ENCODE measurements around the gene NFXL1.

Gene NFXL1

DNA sequence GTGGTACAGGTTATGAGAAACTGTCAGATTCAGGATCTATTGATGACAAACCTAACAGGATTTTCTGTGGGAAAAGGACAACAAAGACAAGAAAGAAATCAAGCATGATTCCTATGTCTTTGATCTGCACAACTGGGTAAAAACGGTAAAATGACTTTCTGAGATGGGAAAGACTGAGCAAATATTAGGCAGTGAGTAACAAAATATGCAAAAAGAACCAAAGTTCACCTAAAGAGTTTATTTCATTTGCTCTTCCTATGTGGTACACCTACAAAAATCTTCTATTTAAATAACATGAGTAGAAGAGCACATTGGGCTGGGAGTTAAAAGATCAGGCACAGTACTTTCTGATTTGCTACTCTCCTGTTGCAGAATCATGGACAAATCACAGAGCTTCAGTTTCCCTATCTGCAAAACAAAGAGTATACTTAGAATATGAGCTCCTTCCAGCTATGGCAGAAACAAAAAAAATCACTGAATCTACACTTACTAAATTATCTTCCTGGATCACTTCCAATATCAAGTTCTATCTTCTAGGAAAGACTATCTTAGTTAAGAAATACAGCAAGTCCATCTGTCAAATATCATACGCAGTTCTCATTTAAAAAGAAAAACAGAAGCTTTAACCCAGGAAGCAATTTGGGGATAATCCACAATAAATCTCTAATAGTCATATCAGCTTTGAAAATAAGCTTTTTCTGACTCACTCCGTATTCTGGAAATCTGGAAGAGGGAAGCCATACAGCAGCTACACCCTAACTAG, 37.4 kb downstream of the NFXL1 start:
- no peak for DNase-seq (ENCODE audit: low read depth)
- no peak overlapping the region for H3K4me3 ChIP-seq (ENCODE audit: low read depth, low read length)
- TF ChIP-seq POLR2A (IDR thresholded peaks at IDR 0.05; ENCODE audit: extremely low read depth, insufficient read length) (no peak), MAX (IDR thresholded peaks at IDR 0.05; ENCODE audit: low read depth, low read length) (no peak), MYC (IDR thresholded peaks at IDR 0.05; ENCODE audit: low read depth, low read length) (no peak)
- TF ChIP-seq, protein P1, sequence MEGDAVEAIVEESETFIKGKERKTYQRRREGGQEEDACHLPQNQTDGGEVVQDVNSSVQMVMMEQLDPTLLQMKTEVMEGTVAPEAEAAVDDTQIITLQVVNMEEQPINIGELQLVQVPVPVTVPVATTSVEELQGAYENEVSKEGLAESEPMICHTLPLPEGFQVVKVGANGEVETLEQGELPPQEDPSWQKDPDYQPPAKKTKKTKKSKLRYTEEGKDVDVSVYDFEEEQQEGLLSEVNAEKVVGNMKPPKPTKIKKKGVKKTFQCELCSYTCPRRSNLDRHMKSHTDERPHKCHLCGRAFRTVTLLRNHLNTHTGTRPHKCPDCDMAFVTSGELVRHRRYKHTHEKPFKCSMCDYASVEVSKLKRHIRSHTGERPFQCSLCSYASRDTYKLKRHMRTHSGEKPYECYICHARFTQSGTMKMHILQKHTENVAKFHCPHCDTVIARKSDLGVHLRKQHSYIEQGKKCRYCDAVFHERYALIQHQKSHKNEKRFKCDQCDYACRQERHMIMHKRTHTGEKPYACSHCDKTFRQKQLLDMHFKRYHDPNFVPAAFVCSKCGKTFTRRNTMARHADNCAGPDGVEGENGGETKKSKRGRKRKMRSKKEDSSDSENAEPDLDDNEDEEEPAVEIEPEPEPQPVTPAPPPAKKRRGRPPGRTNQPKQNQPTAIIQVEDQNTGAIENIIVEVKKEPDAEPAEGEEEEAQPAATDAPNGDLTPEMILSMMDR (IDR thresholded peaks at IDR 0.05; ENCODE audit: low read depth, low read length) = no peak

DNA sequence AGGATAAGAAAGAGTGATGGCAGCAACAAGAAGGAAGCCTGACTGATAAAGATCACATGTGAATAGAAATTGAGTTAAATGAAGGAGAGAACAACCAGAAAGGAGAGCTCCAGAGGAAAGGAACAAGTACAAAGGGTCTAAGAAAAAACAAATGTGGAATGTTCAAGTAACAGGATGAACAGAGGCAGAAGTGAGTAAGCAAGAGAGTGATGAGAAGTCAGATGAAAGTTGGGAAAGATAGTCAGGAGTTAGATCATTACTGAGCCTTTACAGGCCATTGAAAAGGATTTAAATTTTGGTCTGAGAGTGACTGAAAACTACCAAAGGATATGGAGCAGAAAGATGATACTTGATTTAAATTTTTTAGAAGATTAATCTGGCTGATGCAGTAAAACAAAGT, 38.1 kb downstream of the NFXL1 start:
- no peak overlapping the region for H3K4me3 ChIP-seq (ENCODE audit: low read depth, low read length)
- DNase-seq (ENCODE audit: low read depth) = no peak
- TF ChIP-seq POLR2A (IDR thresholded peaks at IDR 0.05; ENCODE audit: extremely low read depth, insufficient read length) = no peak
- TF ChIP-seq, protein P1 (IDR thresholded peaks at IDR 0.05; ENCODE audit: low read depth, low read length) = no peak

DNA sequence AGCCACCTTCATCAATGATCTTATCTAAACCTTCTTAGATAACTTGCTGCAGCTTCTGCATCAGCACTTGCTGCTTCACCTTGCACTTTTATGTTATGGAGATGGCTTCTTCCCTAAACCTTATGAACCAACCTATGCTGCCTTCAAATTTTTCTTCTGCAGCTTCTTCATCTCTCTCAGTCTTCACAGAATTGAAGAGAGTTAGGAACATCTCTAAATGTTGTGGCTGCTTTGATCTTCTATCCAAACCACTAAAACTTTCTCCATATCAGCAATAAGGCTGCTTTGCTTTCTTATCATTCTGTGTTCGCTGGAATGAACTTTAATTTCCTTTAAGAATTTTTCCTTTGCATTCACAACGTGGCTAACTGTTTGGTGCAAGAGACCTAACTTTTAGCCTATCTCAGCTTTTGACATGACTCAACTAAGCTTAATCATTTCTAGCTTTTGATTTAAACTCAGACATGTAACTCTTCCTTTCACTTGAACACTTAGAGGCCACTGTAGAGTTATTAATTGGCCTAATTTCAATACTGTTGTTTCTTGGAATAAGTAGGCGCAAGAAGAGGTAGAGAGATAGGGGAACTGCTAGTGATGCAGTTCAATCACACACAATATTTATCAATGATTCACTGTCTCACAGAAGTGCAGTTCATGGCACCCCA, 40.4 kb downstream of the NFXL1 start:
- no peak for DNase-seq (ENCODE audit: low read depth)
- H3K4me3 ChIP-seq (ENCODE audit: low read depth, low read length) = no peak overlapping the region
- TF ChIP-seq MAX (IDR thresholded peaks at IDR 0.05; ENCODE audit: low read depth, low read length) (no peak), POLR2A (IDR thresholded peaks at IDR 0.05; ENCODE audit: extremely low read depth, insufficient read length) (no peak), MYC (IDR thresholded peaks at IDR 0.05; ENCODE audit: low read depth, low read length) (no peak)
- TF ChIP-seq, protein P1 (IDR thresholded peaks at IDR 0.05; ENCODE audit: low read depth, low read length) = no peak

- H3K4me3 ChIP-seq (ENCODE audit: low read depth, low read length) = no peak overlapping the region
- TF ChIP-seq MYC (IDR thresholded peaks at IDR 0.05; ENCODE audit: low read depth, low read length) (no peak), POLR2A (IDR thresholded peaks at IDR 0.05; ENCODE audit: extremely low read depth, insufficient read length) (no peak), MAX (IDR thresholded peaks at IDR 0.05; ENCODE audit: low read depth, low read length) (no peak)
- TF ChIP-seq, protein P1 (IDR thresholded peaks at IDR 0.05; ENCODE audit: low read depth, low read length) = no peak
- no peak for DNase-seq (ENCODE audit: low read depth)
Measured at GRCh38 chr4:47863486-47863885, 50.9 kb downstream of the NFXL1 start.

- H3K4me3 ChIP-seq (ENCODE audit: low read depth, low read length) = no peak overlapping the region
- DNase-seq (ENCODE audit: low read depth) = no peak
- TF ChIP-seq POLR2A (IDR thresholded peaks at IDR 0.05; ENCODE audit: extremely low read depth, insufficient read length) (no peak), MYC (IDR thresholded peaks at IDR 0.05; ENCODE audit: low read depth, low read length) (no peak), MAX (IDR thresholded peaks at IDR 0.05; ENCODE audit: low read depth, low read length) (no peak)
- TF ChIP-seq, protein P1 (IDR thresholded peaks at IDR 0.05; ENCODE audit: low read depth, low read length) = no peak
Measured at GRCh38 chr4:47862297-47862696, 52.1 kb downstream of the NFXL1 start.
